H9 (cell line): ENCODE results near the gene C11orf91. TPM values are rescaled to one million over a fixed set of nuclear protein-coding genes. Genes with fewer than 3 reads are reported as not detected.
"Not testable (repeated sequence)": the region's sequence is repeated elsewhere in the genome, so short reads cannot be mapped to it uniquely, and the experiment has no call there.

Experiments
- DNase-seq: peaks from one replicate; pipeline ENCODE4 v3.0.0-alpha.2; 2017
- H2AFZ ChIP-seq: one replicate; pipeline ENCODE4 v1.6.1; 2013; ENCODE audit warnings: mild to moderate bottlenecking, low read length, control low read depth, moderate library complexity
- H2AK5ac ChIP-seq: 2 replicates; pipeline ENCODE4 v1.6.1; 2013; ENCODE audit warnings: low read length, control low read depth, mixed read lengths; ENCODE audit not compliant: insufficient read length
- H2BK120ac ChIP-seq: one replicate; pipeline ENCODE4 v1.6.1; 2013; ENCODE audit warnings: low read depth, mild to moderate bottlenecking, low read length, control low read depth, inconsistent platforms; ENCODE audit not compliant: poor library complexity, severe bottlenecking
- H2BK12ac ChIP-seq: 2 replicates; pipeline ENCODE4 v1.6.1; 2013; ENCODE audit warnings: low read length, control low read depth, mixed read lengths, low read depth; ENCODE audit not compliant: insufficient read length
- H2BK15ac ChIP-seq: 2 replicates; pipeline ENCODE4 v1.6.1; 2013; ENCODE audit warnings: low read depth, low read length, control low read depth
- H2BK20ac ChIP-seq: one replicate; pipeline ENCODE4 v1.6.1; 2013; ENCODE audit warnings: low read depth, mild to moderate bottlenecking, low read length, control low read depth, inconsistent platforms; ENCODE audit not compliant: poor library complexity, severe bottlenecking
- H2BK5ac ChIP-seq: 2 replicates; pipeline ENCODE4 v1.6.1; 2013; ENCODE audit warnings: low read length, control low read depth, mixed read lengths; ENCODE audit not compliant: insufficient read length
- H3K14ac ChIP-seq: 2 replicates; pipeline ENCODE4 v1.6.1; 2013; ENCODE audit warnings: low read length, control low read depth; ENCODE audit not compliant: insufficient read depth
- H3K18ac ChIP-seq: 2 replicates; pipeline ENCODE4 v1.6.1; 2013; ENCODE audit warnings: low read depth, mild to moderate bottlenecking, mixed read lengths, low read length, control low read depth; ENCODE audit not compliant: insufficient read length
- H3K23ac ChIP-seq: 2 replicates; pipeline ENCODE4 v1.6.1; 2013; ENCODE audit warnings: low read length, control low read depth, mixed read lengths, low read depth; ENCODE audit not compliant: insufficient read length
- H3K23me2 ChIP-seq: 2 replicates; pipeline ENCODE4 v1.6.1; 2013; ENCODE audit warnings: low read depth, mild to moderate bottlenecking, mixed read lengths, low read length, control low read depth; ENCODE audit not compliant: insufficient read length, poor library complexity, severe bottlenecking
- H3K27ac ChIP-seq: 2 replicates; pipeline ENCODE4 v1.5.1; 2013; ENCODE audit warnings: low read length, control low read depth, mixed read lengths, low read depth; ENCODE audit not compliant: insufficient read length
- H3K27me3 ChIP-seq: 2 replicates; pipeline ENCODE4 v1.6.1; 2013; ENCODE audit warnings: low read length, control low read depth, inconsistent platforms; ENCODE audit not compliant: insufficient read depth
- H3K4ac ChIP-seq: 2 replicates; pipeline ENCODE4 v1.6.1; 2013; ENCODE audit warnings: low read depth, mild to moderate bottlenecking, control low read depth, inconsistent platforms, low read length, moderate library complexity
- H3K4me1 ChIP-seq: 2 replicates; pipeline ENCODE4 v1.6.1; 2013; ENCODE audit warnings: low read length, control low read depth, inconsistent platforms; ENCODE audit not compliant: insufficient read depth
- H3K4me2 ChIP-seq: 2 replicates; pipeline ENCODE4 v1.6.1; 2013; ENCODE audit warnings: low read length, control low read depth, mixed read lengths; ENCODE audit not compliant: insufficient read length, insufficient read depth
- H3K56ac ChIP-seq: 2 replicates; pipeline ENCODE4 v1.6.1; 2013; ENCODE audit warnings: low read depth, mild to moderate bottlenecking, mixed read lengths, low read length, control low read depth; ENCODE audit not compliant: insufficient read length
- H3K79me1 ChIP-seq: 2 replicates; pipeline ENCODE4 v1.6.1; 2013; ENCODE audit warnings: low read depth, mild to moderate bottlenecking, moderate library complexity, low read length, control low read depth, inconsistent platforms; ENCODE audit not compliant: insufficient read depth, poor library complexity, severe bottlenecking
- H3K79me2 ChIP-seq: 2 replicates; pipeline ENCODE4 v1.6.1; 2013; ENCODE audit warnings: low read length, control low read depth, inconsistent platforms; ENCODE audit not compliant: insufficient read depth
- H3K9ac ChIP-seq: 2 replicates; pipeline ENCODE4 v1.6.1; 2013; ENCODE audit warnings: low read length, control low read depth, mixed read lengths; ENCODE audit not compliant: insufficient read length; ENCODE audit errors: extremely low read depth
- H3K9me3 ChIP-seq: one replicate; pipeline ENCODE4 v1.6.1; 2013; ENCODE audit warnings: low read depth, low read length, inconsistent platforms; ENCODE audit not compliant: control insufficient read depth
- H3T11ph ChIP-seq: one replicate; pipeline ENCODE4 v1.6.1; 2013; ENCODE audit warnings: mild to moderate bottlenecking, low read length, control low read depth, inconsistent platforms
- H4K20me1 ChIP-seq: one replicate; pipeline ENCODE4 v1.6.1; 2013; ENCODE audit not compliant: control insufficient read depth, insufficient read length, insufficient read depth
- H4K5ac ChIP-seq: 2 replicates; pipeline ENCODE4 v1.6.1; 2013; ENCODE audit warnings: low read depth, mild to moderate bottlenecking, mixed read lengths, low read length, control low read depth; ENCODE audit not compliant: insufficient read length
- H4K8ac ChIP-seq: replicated peaks from 2 replicates; pipeline ENCODE4 v1.6.1; 2013; ENCODE audit warnings: low read length, control low read depth, mixed read lengths, low read depth; ENCODE audit not compliant: insufficient read length
- H4K91ac ChIP-seq: 2 replicates; pipeline ENCODE4 v1.6.1; 2013; ENCODE audit warnings: low read depth, mild to moderate bottlenecking, moderate library complexity, mixed read lengths, low read length, control low read depth; ENCODE audit not compliant: insufficient read length
- H3K27ac Mint-ChIP-seq, 3 experiments: 2 replicates in 2 of 3; 3 replicates in 1 of 3; pipeline ENCODE4 v1.8.0; 2020 to 2021; ENCODE audit warnings: mixed read lengths in 3 of 3, mild to moderate bottlenecking in 1 of 3, moderate library complexity in 1 of 3
- H3K27me3 Mint-ChIP-seq: 2 replicates; pipeline ENCODE4 v1.8.0; 2021; ENCODE audit warnings: low read depth, mild to moderate bottlenecking, moderate library complexity, mixed read lengths
- H3K36me3 Mint-ChIP-seq, 3 experiments: 2 replicates in 2 of 3; 3 replicates in 1 of 3; pipeline ENCODE4 v1.8.0; 2020 to 2021; ENCODE audit warnings: low read depth in 3 of 3, mixed read lengths in 3 of 3; ENCODE audit not compliant: insufficient read depth in 1 of 3
- H3K4me1 Mint-ChIP-seq, 2 experiments: 2 replicates each; pipeline ENCODE4 v1.8.0; 2020; ENCODE audit warnings: mixed read lengths in 2 of 2
- H3K4me3 Mint-ChIP-seq, 2 experiments: 2 replicates in 1 of 2; 3 replicates in 1 of 2; pipeline ENCODE4 v1.8.0; 2020 to 2021; ENCODE audit warnings: mild to moderate bottlenecking in 2 of 2, mixed read lengths in 2 of 2, moderate library complexity in 1 of 2
- H3K9me3 Mint-ChIP-seq, 2 experiments: 2 replicates in 1 of 2; 3 replicates in 1 of 2; pipeline ENCODE4 v1.8.0; 2020; ENCODE audit warnings: mild to moderate bottlenecking in 2 of 2, mixed read lengths in 2 of 2, moderate library complexity in 1 of 2
- WGBS: extraction: QIAGEN DNeasy Blood & Tissue Kit; methylation state at CpG from one replicate; pipeline ENCODE4 v1.1.7; 2013; ENCODE audit warnings: missing lambda C conversion rate, low lambda C conversion rate, mixed read lengths; ENCODE audit not compliant: insufficient read length; ENCODE audit errors: extremely low coverage; 5-methylcytosine and 5-hydroxymethylcytosine counted together
- total RNA-seq: library from RNA; stranded (reverse); gene quantifications from 2 replicates; pipeline ENCODE4 v1.2.1, GENCODE V29; 2021
- TF ChIP-seq, protein P1 (sequence below): fragments of 200-600 bp; sonication (generic); conservative IDR thresholded peaks from 3 replicates; pipeline ENCODE4 v1.8.0; 2021; ENCODE audit warnings: antibody characterized with exemption, mild to moderate bottlenecking

Gene C11orf91
- total RNA-seq, 1 experiment from 2014 or later = not detected

DNA sequence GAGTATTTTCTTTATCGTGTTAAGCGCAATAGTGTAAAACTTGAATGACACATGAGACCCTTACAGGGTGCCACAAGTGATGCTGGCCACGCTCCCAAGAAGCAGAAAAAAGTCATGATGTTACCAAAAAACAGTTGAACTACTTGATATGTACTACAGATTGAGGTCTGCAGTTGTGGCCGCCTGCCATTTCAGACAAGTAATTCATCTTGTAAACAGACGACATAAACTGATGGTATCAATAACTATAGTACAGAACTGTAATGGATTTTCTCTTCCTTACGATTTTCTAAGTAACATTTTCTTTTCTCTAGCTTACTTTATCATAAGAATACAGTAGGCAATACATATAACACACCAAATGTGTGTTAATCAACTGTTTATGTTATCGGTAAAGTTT, 30.1 kb upstream of the C11orf91 start:
- no peak overlapping the region for H2BK5ac ChIP-seq
- Mint-ChIP-seq H3K4me3 (no peak overlapping the region), H3K27ac (no peak overlapping the region), H3K4me1 (peaks cover 22% of the 10 kb centered on the region in 2 experiments), H3K9me3 (peaks cover 3 to 4% of the 10 kb centered on the region in 2 experiments; a peak in 2 of 5 replicates), H3K27me3 (peaks cover 6% of the 10 kb centered on the region), H3K36me3 (peaks cover 4 to 15% (median 10%) of the 10 kb centered on the region in 3 experiments; a peak in 6 of 7 replicates)
- H4K91ac ChIP-seq = no peak overlapping the region
- H4K5ac ChIP-seq = no peak overlapping the region
- H2BK15ac ChIP-seq = no peak overlapping the region
- H3K4me1 ChIP-seq = no peaks in the 10 kb centered on the region
- no peak overlapping the region for H3T11ph ChIP-seq
- no peak overlapping the region for H2BK20ac ChIP-seq
- H3K79me2 ChIP-seq = no peaks in the 10 kb centered on the region; the same call in 1 of the 2 replicates
- H3K23me2 ChIP-seq = no peaks in the 10 kb centered on the region
- no peak overlapping the region for H2AK5ac ChIP-seq
- H3K23ac ChIP-seq = no peak overlapping the region
- no peak overlapping the region for H3K27ac ChIP-seq
- H4K8ac ChIP-seq = no peak overlapping the region
- H2AFZ ChIP-seq = no peak overlapping the region
- H3K79me1 ChIP-seq = peaks cover 3% of the 10 kb centered on the region
- H3K4ac ChIP-seq = no peak overlapping the region
- TF ChIP-seq, protein P1, sequence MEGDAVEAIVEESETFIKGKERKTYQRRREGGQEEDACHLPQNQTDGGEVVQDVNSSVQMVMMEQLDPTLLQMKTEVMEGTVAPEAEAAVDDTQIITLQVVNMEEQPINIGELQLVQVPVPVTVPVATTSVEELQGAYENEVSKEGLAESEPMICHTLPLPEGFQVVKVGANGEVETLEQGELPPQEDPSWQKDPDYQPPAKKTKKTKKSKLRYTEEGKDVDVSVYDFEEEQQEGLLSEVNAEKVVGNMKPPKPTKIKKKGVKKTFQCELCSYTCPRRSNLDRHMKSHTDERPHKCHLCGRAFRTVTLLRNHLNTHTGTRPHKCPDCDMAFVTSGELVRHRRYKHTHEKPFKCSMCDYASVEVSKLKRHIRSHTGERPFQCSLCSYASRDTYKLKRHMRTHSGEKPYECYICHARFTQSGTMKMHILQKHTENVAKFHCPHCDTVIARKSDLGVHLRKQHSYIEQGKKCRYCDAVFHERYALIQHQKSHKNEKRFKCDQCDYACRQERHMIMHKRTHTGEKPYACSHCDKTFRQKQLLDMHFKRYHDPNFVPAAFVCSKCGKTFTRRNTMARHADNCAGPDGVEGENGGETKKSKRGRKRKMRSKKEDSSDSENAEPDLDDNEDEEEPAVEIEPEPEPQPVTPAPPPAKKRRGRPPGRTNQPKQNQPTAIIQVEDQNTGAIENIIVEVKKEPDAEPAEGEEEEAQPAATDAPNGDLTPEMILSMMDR = no peak
- H3K9ac ChIP-seq = no peak overlapping the region
- H3K56ac ChIP-seq = no peak overlapping the region
- H3K18ac ChIP-seq = no peak overlapping the region
- no peaks in the 10 kb centered on the region for H3K9me3 ChIP-seq
- H2BK120ac ChIP-seq = no peak overlapping the region
- H2BK12ac ChIP-seq = no peak overlapping the region
- no peak overlapping the region for H3K14ac ChIP-seq
- no peak for DNase-seq
- no CpG with 5 or more reads among the region's 7 CpGs for WGBS
- H4K20me1 ChIP-seq = no peaks in the 10 kb centered on the region
- no peaks in the 10 kb centered on the region; the same call in 1 of the 2 replicates for H3K27me3 ChIP-seq
- no peak overlapping the region for H3K4me2 ChIP-seq

DNA sequence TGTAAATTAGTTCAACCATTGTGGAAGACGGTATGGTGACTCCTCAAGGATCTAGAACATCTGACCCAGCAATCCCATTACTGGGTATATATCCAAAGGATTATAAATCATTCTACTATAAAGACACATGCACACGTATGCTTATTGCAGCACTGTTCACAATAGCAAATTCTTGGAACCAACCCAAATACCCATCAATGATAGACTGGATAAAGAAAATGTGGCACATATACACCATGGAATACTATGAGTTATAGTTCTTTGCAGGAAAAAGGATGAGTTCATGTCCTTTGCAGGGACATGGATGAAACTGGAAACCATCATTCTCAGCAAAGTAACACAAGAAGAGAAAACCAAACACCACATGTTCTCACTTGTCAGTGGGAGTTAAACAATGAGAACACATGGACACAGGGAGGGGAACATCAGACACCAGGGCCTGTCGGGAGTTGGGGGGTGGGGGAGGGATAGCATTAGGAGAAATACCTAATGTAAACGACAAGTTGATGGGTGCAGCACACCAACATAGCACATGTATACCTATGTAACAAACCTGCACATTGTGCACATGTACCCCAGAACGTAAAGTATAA, 28.5 kb upstream of the C11orf91 start:
- not testable (repeated sequence) for H3K23me2 ChIP-seq, H3K27ac ChIP-seq, H3K14ac ChIP-seq, H4K5ac ChIP-seq, H3K27me3 Mint-ChIP-seq, H3K9me3 ChIP-seq, H3K4me1 ChIP-seq, H2BK20ac ChIP-seq, H3K9ac ChIP-seq, H3K56ac ChIP-seq, DNase-seq, H2BK12ac ChIP-seq, H2AFZ ChIP-seq, H3K18ac ChIP-seq, H2AK5ac ChIP-seq, H3K23ac ChIP-seq, H3K4me2 ChIP-seq, H2BK15ac ChIP-seq, H3K27me3 ChIP-seq, H3T11ph ChIP-seq, H3K9me3 Mint-ChIP-seq, H3K4me3 Mint-ChIP-seq, H4K91ac ChIP-seq, H3K27ac Mint-ChIP-seq, H2BK5ac ChIP-seq, H4K20me1 ChIP-seq, H3K79me1 ChIP-seq, H4K8ac ChIP-seq, H2BK120ac ChIP-seq, H3K4ac ChIP-seq, H3K79me2 ChIP-seq
- WGBS = no CpG with 5 or more reads among the region's 5 CpGs
- Mint-ChIP-seq H3K36me3 (peaks cover 4 to 15% (median 10%) of the 10 kb centered on the region in 3 experiments; a peak in 6 of 7 replicates), H3K4me1 (peaks cover 17 to 19% of the 10 kb centered on the region in 2 experiments)
